GM19395 (cell line): ENCODE measurements around the gene C6orf136.

Source experiments
- ATAC-seq: cut with Tn5 transposase; IDR thresholded peaks from one replicate; pipeline ENCODE4 v1.9.1; 2021; ENCODE audit warnings: mild to moderate bottlenecking, moderate library complexity; ENCODE audit not compliant: unreplicated experiment

Gene C6orf136

DNA sequence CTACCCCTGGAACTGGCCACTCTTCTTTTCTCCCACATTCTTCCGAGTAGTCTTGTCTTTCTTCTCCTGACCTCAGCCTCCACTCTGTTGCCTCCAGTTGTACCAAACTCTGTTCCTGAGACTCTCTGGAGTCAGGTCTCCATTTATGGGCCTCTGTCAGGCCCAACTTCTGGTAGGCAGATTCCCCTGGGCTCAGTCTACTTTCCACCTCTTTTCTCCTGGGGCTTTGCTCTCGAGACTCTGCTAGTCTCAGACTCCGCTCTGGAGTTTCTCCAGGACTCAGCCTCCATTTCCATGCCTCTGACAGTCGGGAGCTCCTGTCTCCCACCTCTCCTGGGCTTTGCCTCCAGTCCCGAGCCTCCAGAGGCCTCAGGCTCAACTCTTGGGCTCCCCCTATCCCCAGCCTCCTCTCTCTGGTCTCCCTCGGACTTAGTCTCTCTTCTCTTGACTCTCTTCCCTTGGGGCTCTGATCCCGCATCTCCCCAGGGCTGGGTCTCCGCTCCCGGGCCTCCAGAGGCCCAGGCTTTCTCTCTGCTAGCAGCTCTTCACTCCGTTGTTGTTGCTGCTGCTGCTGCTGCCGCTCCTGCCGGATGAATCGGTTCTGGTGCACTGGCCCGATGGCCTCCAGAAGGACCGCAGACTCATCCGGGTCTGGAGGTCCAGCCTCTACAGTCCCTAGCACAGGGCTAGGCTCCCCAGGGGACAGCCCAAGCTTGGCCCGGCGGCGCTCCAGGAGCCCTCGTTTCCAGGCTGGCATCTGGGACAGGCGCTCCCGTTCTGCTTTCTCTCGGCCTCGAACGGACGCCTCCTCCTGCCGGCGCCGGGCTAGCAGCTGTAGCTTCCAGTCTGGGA is 38.5 kb downstream of the C6orf136 start:
- ATAC-seq = no peak

DNA sequence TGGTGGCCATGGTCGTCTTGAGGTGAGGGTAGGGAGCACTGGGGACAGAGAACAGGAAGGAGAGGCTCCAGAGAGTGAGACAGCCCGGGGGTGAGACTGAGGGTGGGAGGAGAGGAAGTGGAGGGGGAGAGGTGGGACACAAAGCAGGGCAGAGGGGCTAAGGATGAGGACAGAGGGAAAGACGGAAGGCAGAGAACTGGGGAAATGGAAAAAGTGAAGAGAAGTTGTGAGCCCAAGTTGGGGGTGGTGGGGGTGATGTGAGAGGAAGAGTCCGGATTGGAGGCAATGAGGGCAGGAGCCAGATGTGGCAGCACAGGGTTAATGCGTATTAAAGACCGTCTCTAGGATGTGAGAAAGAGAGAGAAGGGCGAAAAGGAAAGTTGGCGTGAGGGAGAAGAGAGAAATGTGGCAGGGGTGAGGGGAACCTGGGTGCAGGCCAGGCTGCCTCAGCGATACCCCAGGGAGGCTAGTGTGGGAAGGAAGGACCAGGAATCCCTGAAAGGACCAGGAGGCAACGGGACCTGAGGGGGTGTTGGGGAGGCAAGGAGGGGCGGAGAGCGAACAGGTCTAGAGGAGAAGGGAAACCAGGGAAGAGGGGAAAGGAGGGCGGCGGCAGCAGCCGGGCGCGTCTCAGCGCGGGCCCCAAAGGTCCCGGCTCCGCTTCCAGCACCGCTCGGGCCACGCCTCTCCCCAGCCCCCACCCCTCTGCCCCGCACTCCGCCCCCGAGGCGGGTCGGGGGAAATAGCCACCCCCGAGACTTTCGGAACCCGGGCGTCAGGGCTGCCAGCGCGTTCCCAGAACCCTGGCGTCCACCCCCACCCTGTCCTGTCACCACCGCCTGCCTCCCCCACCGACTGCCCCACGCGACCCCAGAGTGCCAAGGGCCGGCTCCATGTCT is 39.3 kb downstream of the C6orf136 start, which contains the start of gene PPP1R18:
Gene PPP1R18, minus strand, starts transcription at position 637 of the 899 bp plus-strand sequence. Its CDS starts 627 bp downstream, at position 10.
- peak; percentile 7 for ATAC-seq

GRCh38 chr6:30686908-30687658 is 40.1 kb downstream of the C6orf136 start:
- peak; percentile 49 for ATAC-seq

DNA sequence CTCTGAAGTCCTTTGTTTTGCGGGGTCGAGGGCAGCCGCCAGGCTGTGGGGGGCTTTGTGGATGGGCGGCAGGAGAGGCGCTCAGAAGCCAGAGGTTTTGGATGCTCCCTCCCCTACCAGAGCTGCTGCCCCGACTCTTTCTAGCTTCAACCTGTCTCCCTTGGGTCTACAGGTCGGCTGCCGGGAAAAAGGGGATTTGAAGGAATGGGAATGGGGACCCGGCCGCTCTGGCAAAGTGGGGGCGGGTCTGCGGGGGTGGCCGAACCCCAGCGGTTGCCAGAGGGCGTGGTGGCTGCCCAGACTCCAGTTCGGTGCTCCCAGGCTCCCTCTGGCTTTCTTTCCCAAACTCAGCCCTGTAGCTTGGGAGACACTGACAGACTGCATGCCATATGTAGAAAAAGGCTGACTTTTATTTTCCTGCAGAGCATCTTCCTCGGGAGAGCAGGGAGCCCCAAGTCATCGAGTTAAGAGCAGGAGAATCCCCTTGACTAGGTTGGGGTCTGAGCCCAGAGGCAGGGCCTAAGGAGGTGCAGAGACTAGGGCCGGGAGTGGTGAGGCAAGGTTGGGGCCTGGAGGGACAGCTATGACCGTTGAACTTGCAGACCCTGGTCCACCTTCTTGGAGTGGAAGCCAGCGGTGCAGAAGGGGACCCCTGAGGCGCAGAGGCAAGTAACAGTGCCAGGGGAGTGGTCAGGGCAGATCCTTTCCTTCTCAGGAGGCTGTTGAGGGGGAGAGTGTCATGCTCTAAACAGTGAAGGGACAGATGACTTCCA is 40.9 kb downstream of the C6orf136 start:
- ATAC-seq = no peak

- no peak for ATAC-seq
Observed at GRCh38 chr6:30688569-30688968, 41.6 kb downstream of the C6orf136 start.

DNA sequence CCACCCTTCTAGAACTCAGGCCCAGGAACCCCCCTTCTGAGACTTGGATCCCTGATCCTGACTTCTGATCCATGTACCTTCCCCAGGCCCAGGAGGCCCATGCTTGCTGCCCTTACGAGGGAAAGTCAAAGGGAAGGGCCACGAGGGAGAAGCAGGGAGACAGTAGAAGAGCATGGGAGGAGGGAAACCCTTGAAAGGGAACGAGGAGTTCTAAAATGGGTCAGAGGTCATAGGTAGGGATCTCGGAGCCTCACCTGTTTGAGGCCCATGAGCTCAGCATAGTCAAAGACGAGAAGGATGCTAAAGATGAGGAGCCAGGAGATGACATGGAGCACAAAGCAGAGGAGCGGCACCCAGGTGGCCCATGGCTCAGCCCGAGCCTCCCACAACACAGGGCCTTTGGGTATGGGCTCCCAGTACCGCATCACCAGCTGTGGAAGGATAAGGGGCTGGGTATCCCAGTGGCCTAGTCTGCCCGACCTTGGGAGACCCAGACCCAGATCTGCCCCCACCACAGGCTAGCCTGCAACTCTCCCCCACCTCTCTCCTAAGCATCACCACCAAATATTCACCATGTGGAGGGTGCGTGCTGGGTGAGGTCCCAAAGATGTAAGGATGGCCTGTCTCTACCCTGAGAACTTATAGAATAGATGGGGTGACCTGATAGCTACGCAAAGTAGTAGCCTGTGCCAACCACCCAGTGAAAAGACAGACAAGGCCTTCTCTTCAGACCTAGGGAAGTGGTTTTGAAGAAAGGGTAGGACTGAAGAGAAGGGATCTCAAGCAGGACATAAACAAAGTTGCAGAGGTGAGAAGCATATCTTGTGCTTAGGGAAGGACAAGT is 42.3 kb downstream of the C6orf136 start:
- no peak for ATAC-seq

- ATAC-seq = no peak
Observed at GRCh38 chr6:30689985-30690384, 43.1 kb downstream of the C6orf136 start.

GRCh38 chr6:30690403-30691207 is 43.7 kb downstream of the C6orf136 start, which contains the start of gene NRM:
TSS of gene NRM (minus strand) at chr6:30690984. CDS start at chr6:30690974, 10 bp downstream.
- ATAC-seq = no peak

- no peak for ATAC-seq
Observed at GRCh38 chr6:30691208-30691847, 44.4 kb downstream of the C6orf136 start.

GRCh38 chr6:30696432-30696831 is 49.5 kb downstream of the C6orf136 start:
- ATAC-seq = no peak

GRCh38 chr6:30700340-30700739 is 53.4 kb downstream of the C6orf136 start:
- ATAC-seq = no peak
